ENCODE data around the gene ELP6.
"Not testable (repeated sequence)": the region's sequence is repeated elsewhere in the genome, so short reads cannot be mapped to it uniquely, and the experiment has no call there.

Gene ELP6

DNA sequence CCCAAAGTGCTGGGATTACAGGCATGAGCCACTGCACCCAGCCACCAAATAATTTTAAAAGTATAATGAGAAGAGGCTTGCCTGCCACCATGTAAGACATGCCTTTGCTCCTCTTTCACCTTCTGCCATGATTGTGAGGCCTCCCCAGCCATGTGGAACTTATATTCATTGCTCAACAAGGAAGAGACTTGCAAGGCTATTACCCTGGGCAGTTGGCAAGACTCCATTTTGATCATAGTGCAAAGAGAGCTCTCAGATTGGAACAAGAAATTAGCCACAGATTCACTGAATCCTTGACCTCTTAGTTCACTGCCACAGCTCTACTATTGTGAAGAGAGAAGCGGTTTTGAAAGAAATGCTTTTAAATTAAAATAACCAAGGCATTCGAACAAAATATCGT, 43.9 kb downstream of the ELP6 start:
- in situ Hi-C loops (cut with MboI; ENCODE audit: low sequenced_read_pairs), result no loop called here

GRCh38 chr3:47468315-47468714, 45.2 kb downstream of the ELP6 start:
- in situ Hi-C loops (cut with MboI; ENCODE audit: low sequenced_read_pairs), result not testable (repeated sequence)

DNA sequence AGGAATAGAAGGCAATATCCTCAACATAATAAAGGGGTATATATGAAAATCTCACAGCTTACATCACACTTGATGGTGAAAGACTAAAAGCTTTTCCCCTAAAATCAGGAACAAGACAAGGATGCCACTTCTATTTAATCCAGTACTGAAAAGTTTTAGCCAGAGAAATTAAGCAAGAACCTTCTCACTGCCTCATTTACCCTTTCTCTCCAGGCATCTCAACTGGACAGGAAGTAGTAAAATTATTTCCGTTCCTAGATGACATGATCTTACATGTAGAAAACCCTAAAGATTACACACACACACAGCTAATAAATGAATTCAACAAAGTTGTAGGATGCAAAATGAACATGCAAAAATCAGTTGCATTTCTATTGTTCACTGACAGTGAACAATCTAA, 48.9 kb downstream of the ELP6 start:
- in situ Hi-C loops (cut with MboI; ENCODE audit: low sequenced_read_pairs), result no loop called here

GRCh38 chr3:47459534-47460085, 53.9 kb downstream of the ELP6 start:
- in situ Hi-C loops (cut with MboI; ENCODE audit: low sequenced_read_pairs), result not testable (repeated sequence)

- in situ Hi-C loops (cut with MboI; ENCODE audit: low sequenced_read_pairs), result no loop called here
Observed at GRCh38 chr3:47456984-47457383, 56.5 kb downstream of the ELP6 start.

- in situ Hi-C loops (cut with MboI; ENCODE audit: low sequenced_read_pairs), result no loop called here
Observed at GRCh38 chr3:47455806-47456452, 57.6 kb downstream of the ELP6 start.

GRCh38 chr3:47452453-47453215, 60.9 kb downstream of the ELP6 start:
- in situ Hi-C loops (cut with MboI; ENCODE audit: low sequenced_read_pairs), result no loop called here
